Muscle of leg (tissue), 11 donors: ENCODE measurements around the gene ATP2A1. TPM values are rescaled to one million over a fixed set of nuclear protein-coding genes. Genes with fewer than 3 reads are reported as not detected.
"Not testable (repeated sequence)": the region's sequence is repeated elsewhere in the genome, so short reads cannot be mapped to it uniquely, and the experiment has no call there.

ENCODE experiments used
- DNase-seq: peaks from one replicate; pipeline ENCODE4 v3.0.0; 2013
- H3K27ac ChIP-seq: one replicate; pipeline ENCODE4 v1.5.1; 2013; ENCODE audit warnings: mild to moderate bottlenecking, low read length, control low read depth
- H3K27me3 ChIP-seq: one replicate; pipeline ENCODE4 v1.6.1; 2013; ENCODE audit warnings: low read length; ENCODE audit not compliant: control insufficient read depth, insufficient read depth
- H3K36me3 ChIP-seq: one replicate; pipeline ENCODE4 v1.6.1; 2013; ENCODE audit warnings: low read length; ENCODE audit not compliant: control insufficient read depth, insufficient read depth
- H3K4me1 ChIP-seq: one replicate; pipeline ENCODE4 v1.6.1; 2013; ENCODE audit warnings: low read length; ENCODE audit not compliant: control insufficient read depth, insufficient read depth
- H3K4me3 ChIP-seq: one replicate; pipeline ENCODE4 v1.5.1; 2013; ENCODE audit warnings: low read length, control low read depth
- H3K9me3 ChIP-seq: replicated peaks from 2 replicates; pipeline ENCODE4 v1.6.1; 2013; ENCODE audit warnings: low read depth, low read length; ENCODE audit not compliant: control insufficient read depth
- whole genome bisulfite sequencing: methylation state at CpG from one replicate; pipeline ENCODE4 v1.1.5; 2013; ENCODE audit warnings: missing lambda C conversion rate; ENCODE audit not compliant: insufficient coverage; 5-methylcytosine and 5-hydroxymethylcytosine counted together
- polyA plus RNA-seq, 8 donors: library from polyadenylated mRNA; unstranded; fragments of 120-200 nt; gene quantifications; one replicate each; pipeline versions ENCODE4 v1.2.1 to v1.2.3, GENCODE V29; 2013; ENCODE audit warnings: inconsistent platforms in 1 of 8, low replicate concordance in 1 of 8; ENCODE audit not compliant: insufficient read length in 8 of 8, insufficient read depth in 1 of 8
- total RNA-seq: library from RNA; stranded (reverse); fragments of 120-200 nt; gene quantifications from one replicate; pipeline ENCODE4 v1.2.4, GENCODE V29; 2013

The ATP2A1 gene
- total and polyA plus RNA-seq, 9 donors: 168 to 587 (median 463) TPM

- no peaks in the 10 kb centered on the region for H3K9me3 ChIP-seq
- peaks cover 31% of the 10 kb centered on the region for H3K36me3 ChIP-seq
- H3K4me1 ChIP-seq: peaks cover 59% of the 10 kb centered on the region
- H3K27ac ChIP-seq: peak overlapping the region; percentile 90
- DNase-seq: no peak
- peak overlapping the region; percentile 72 for H3K4me3 ChIP-seq
- peaks cover 10% of the 10 kb centered on the region for H3K27me3 ChIP-seq
- no CpG with 5 or more reads among the region's 4 CpGs for WGBS
These were observed 2.7 kb downstream of the ATP2A1 start for GRCh38 chr16:28880955-28881354.

- H3K27ac ChIP-seq, H3K9me3 ChIP-seq, H3K27me3 ChIP-seq, DNase-seq, H3K4me3 ChIP-seq: not testable (repeated sequence)
- Histone ChIP-seq H3K4me1 (peaks cover 53% of the 10 kb centered on the region), H3K36me3 (peaks cover 36% of the 10 kb centered on the region)
- 80% methylated on average over 1 of the region's 4 CpGs for WGBS
These were observed 3.3 kb downstream of the ATP2A1 start for GRCh38 chr16:28881565-28881964.

GRCh38 chr16:28882551-28883160 is 4.4 kb downstream of the ATP2A1 start:
- Histone ChIP-seq H3K9me3 (no peaks in the 10 kb centered on the region), H3K36me3 (peaks cover 45% of the 10 kb centered on the region), H3K27ac (peak overlapping the region; percentile 90), H3K27me3 (peaks cover 10% of the 10 kb centered on the region), H3K4me1 (peaks cover 42% of the 10 kb centered on the region), H3K4me3 (peak overlapping the region; percentile 21)
- DNase-seq: peak; percentile 85
- WGBS: 19% methylated on average over 21 of the region's 24 CpGs

GRCh38 chr16:28883221-28883996 is 5.1 kb downstream of the ATP2A1 start:
- H3K36me3 ChIP-seq: peaks cover 47% of the 10 kb centered on the region
- H3K4me1 ChIP-seq: peaks cover 38% of the 10 kb centered on the region
- H3K4me3 ChIP-seq: peak overlapping the region; percentile 21
- DNase-seq: no peak
- peaks cover 10% of the 10 kb centered on the region for H3K27me3 ChIP-seq
- peak overlapping the region; percentile 90 for H3K27ac ChIP-seq
- H3K9me3 ChIP-seq: no peaks in the 10 kb centered on the region
- WGBS: 56% methylated on average over 16 of the region's 25 CpGs

GRCh38 chr16:28884045-28884444 is 5.8 kb downstream of the ATP2A1 start:
- no peak for DNase-seq
- peaks cover 37% of the 10 kb centered on the region for H3K4me1 ChIP-seq
- H3K36me3 ChIP-seq: peaks cover 53% of the 10 kb centered on the region
- peaks cover 10% of the 10 kb centered on the region for H3K27me3 ChIP-seq
- H3K4me3 ChIP-seq: no peak overlapping the region
- no peaks in the 10 kb centered on the region for H3K9me3 ChIP-seq
- H3K27ac ChIP-seq: peak overlapping the region; percentile 90
- WGBS: 88% methylated on average over 6 of the region's 6 CpGs

- Histone ChIP-seq H3K36me3 (peaks cover 44% of the 10 kb centered on the region), H3K27me3 (peaks cover 4% of the 10 kb centered on the region), H3K27ac (no peak overlapping the region), H3K4me3 (no peak overlapping the region), H3K4me1 (peaks cover 19% of the 10 kb centered on the region), H3K9me3 (no peaks in the 10 kb centered on the region)
- no peak for DNase-seq
- 77% methylated on average over 10 of the region's 10 CpGs for WGBS
These were observed 8.7 kb downstream of the ATP2A1 start for GRCh38 chr16:28886945-28887344.

GRCh38 chr16:28890355-28890754 is 12.1 kb downstream of the ATP2A1 start:
- H3K9me3 ChIP-seq, DNase-seq, H3K27ac ChIP-seq, H3K4me3 ChIP-seq, H3K27me3 ChIP-seq, H3K4me1 ChIP-seq: not testable (repeated sequence)
- peaks cover 40% of the 10 kb centered on the region for H3K36me3 ChIP-seq
- 92% methylated on average over 2 of the region's 5 CpGs for WGBS

GRCh38 chr16:28891964-28892890 is 13.9 kb downstream of the ATP2A1 start:
- no peak overlapping the region for H3K4me3 ChIP-seq
- no peaks in the 10 kb centered on the region for H3K9me3 ChIP-seq
- no peaks in the 10 kb centered on the region for H3K27me3 ChIP-seq
- H3K36me3 ChIP-seq: peaks cover 26% of the 10 kb centered on the region
- H3K27ac ChIP-seq: no peak overlapping the region
- no peaks in the 10 kb centered on the region for H3K4me1 ChIP-seq
- WGBS: 74% methylated on average over 10 of the region's 14 CpGs
- DNase-seq: no peak

GRCh38 chr16:28893291-28893690 is 15.0 kb downstream of the ATP2A1 start:
- no peaks in the 10 kb centered on the region for H3K9me3 ChIP-seq
- no peaks in the 10 kb centered on the region for H3K27me3 ChIP-seq
- H3K4me3 ChIP-seq: no peak overlapping the region
- H3K27ac ChIP-seq: no peak overlapping the region
- no peak for DNase-seq
- H3K4me1 ChIP-seq: no peaks in the 10 kb centered on the region
- 100% methylated on average over 1 of the region's 4 CpGs for WGBS
- H3K36me3 ChIP-seq: peaks cover 31% of the 10 kb centered on the region

- WGBS: 93% methylated on average over 3 of the region's 4 CpGs
- H3K27ac ChIP-seq: no peak overlapping the region
- no peaks in the 10 kb centered on the region for H3K9me3 ChIP-seq
- H3K4me3 ChIP-seq: no peak overlapping the region
- no peaks in the 10 kb centered on the region for H3K4me1 ChIP-seq
- no peaks in the 10 kb centered on the region for H3K27me3 ChIP-seq
- DNase-seq: no peak
- peaks cover 39% of the 10 kb centered on the region for H3K36me3 ChIP-seq
These were observed 17.3 kb downstream of the ATP2A1 start for GRCh38 chr16:28895609-28896008.
